Motor neuron (in vitro differentiated cells): Measurements from ENCODE around the gene LCN2. TPM values are rescaled to one million over a fixed set of nuclear protein-coding genes. Genes with fewer than 3 reads are reported as not detected.
A peak's percentile ranks its signal among the peaks of the same experiment; 100 is the strongest.

Experiments
- ATAC-seq, 8 experiments: fragments of 200-7000 bp; cut with Tn5 transposase; replicated peaks in 6 of 8; 2 replicates each; pipeline ENCODE4 v1.8.0; 2021; ENCODE audit warnings: mild to moderate bottlenecking in 8 of 8, moderate library complexity in 8 of 8
- H3K27ac ChIP-seq, 2 donors: fragments of 250-450 bp; sonication (Bioruptor Pico); 2 replicates each; pipeline ENCODE4 v1.9.0; 2021; ENCODE audit warnings: antibody characterized with exemption in 2 of 2, mild to moderate bottlenecking in 2 of 2, moderate library complexity in 1 of 2
- H3K4me1 ChIP-seq, 2 donors: fragments of 250-450 bp; sonication (Bioruptor Pico); replicated peaks in 1 of 2; 2 replicates each; pipeline ENCODE4 v1.6.1; 2021; ENCODE audit warnings: antibody characterized with exemption in 2 of 2, mild to moderate bottlenecking in 2 of 2, moderate library complexity in 1 of 2
- H3K4me3 ChIP-seq, 5 donors: fragments of 250-450 bp; sonication (Bioruptor Pico); 2 replicates each; pipeline ENCODE4 v1.9.0; 2021; ENCODE audit warnings: antibody characterized with exemption in 5 of 5, mild to moderate bottlenecking in 5 of 5, moderate library complexity in 4 of 5
- WGBS, 10 experiments: fragments of 450-650 bp; shearing (Covaris generic); methylation state at CpG; one replicate each; pipeline ENCODE4 v1.0.0; 2022; 5-methylcytosine and 5-hydroxymethylcytosine counted together
- in situ Hi-C, 9 experiments: fragments of 400-800 bp; cut with MboI; loops; one replicate each; pipeline ENCODE4 v1.15.0; 2021; ENCODE audit warnings: low sequenced_read_pairs in 9 of 9, low pct_unique_long_range_greater_than_20kb in 2 of 9; ENCODE audit not compliant: unreplicated experiment in 9 of 9
- total RNA-seq, 8 experiments: library from RNA; unstranded; fragments of 300-600 nt; gene quantifications; 2 replicates each; pipeline versions ENCODE4 v1.2.3 to v1.2.4, GENCODE V29; 2022

LCN2 gene
- total RNA-seq, 8 experiments from 2014 or later = 0.76 to 3.3 (median 1.6) TPM; not detected in 3

GRCh38 chr9:128192601-128193371 lies 43.5 kb downstream of the LCN2 start:
- in situ Hi-C loops = no loop called here
- Histone ChIP-seq H3K4me3 (peak overlapping the region; percentile 5 to 79 (median 11)), H3K27ac (peak overlapping the region; percentile 57 to 92), H3K4me1 (peaks cover 11 to 15% of the 10 kb centered on the region in 2 donors)
- 8 to 80% (median 43%) methylated on average over 2 to 22 of the region's 56 CpGs; no CpG with 5 or more reads in 1 of the 10 experiments for WGBS, 10 experiments
- peak; percentile 34 to 87 (median 76) for ATAC-seq

GRCh38 chr9:128193469-128194096 lies 44.3 kb downstream of the LCN2 start:
- WGBS, 10 experiments = 60 to 93% (median 81%) methylated on average over 1 to 13 of the region's 14 CpGs; no CpG with 5 or more reads in 1 of the 10 experiments
- in situ Hi-C loops = no loop called here
- Histone ChIP-seq H3K4me3 (no peak overlapping the region), H3K4me1 (peaks cover 11 to 15% of the 10 kb centered on the region in 2 donors), H3K27ac (peak overlapping the region; percentile 40 to 72)
- ATAC-seq = no peak

- Histone ChIP-seq H3K4me3 (no peak overlapping the region), H3K4me1 (peaks cover 0 to 6% of the 10 kb centered on the region in 2 donors), H3K27ac (no peak overlapping the region)
- no peak for ATAC-seq
- WGBS, 10 experiments = 52 to 100% (median 63%) methylated on average over 1 to 13 of the region's 13 CpGs; no CpG with 5 or more reads in 2 of the 10 experiments
- in situ Hi-C loops = no loop called here
Measured at GRCh38 chr9:128201441-128202369, 52.5 kb downstream of the LCN2 start.

GRCh38 chr9:128202648-128203023 lies 53.4 kb downstream of the LCN2 start:
- no peak for ATAC-seq
- H3K4me3 ChIP-seq = no peak overlapping the region
- no peak overlapping the region for H3K27ac ChIP-seq
- 0 to 60% (median 6%) methylated on average over 1 to 2 of the region's 2 CpGs; no CpG with 5 or more reads in 5 of the 10 experiments for WGBS, 10 experiments
- in situ Hi-C loops = no loop called here
- peaks cover 0 to 6% of the 10 kb centered on the region in 2 donors for H3K4me1 ChIP-seq

Other genes with a start within 250 kb of the LCN2 start
- gene ST6GALNAC6, start 249.8 kb upstream of the LCN2 start, total RNA-seq = 10 to 100 TPM in 4 of 8 experiments, 1 to 10 TPM in 4; 5.6 to 48.8 (median 17.5) TPM
- gene ST6GALNAC4, start 232.4 kb upstream of the LCN2 start, total RNA-seq = 10 to 100 TPM in 6 of 8 experiments, 1 to 10 TPM in 2; 6.5 to 54.7 (median 14.6) TPM
- gene PIP5KL1, start 218.7 kb upstream of the LCN2 start, total RNA-seq = 1 to 10 TPM in 7 of 8 experiments, under 1 TPM in 1; 0.66 to 4.9 (median 3.1) TPM
- gene DPM2, start 211.6 kb upstream of the LCN2 start, total RNA-seq = 10 to 100 TPM; 22.5 to 37.6 (median 28.8) TPM
- 10 to 100 TPM in 5 of 8 experiments, 1 to 10 TPM in 3; 4.7 to 29.8 (median 13.3) TPM for gene EEIG1, start 168.5 kb upstream of the LCN2 start, total RNA-seq
- gene NAIF1, start 82.1 kb upstream of the LCN2 start, total RNA-seq = 1 to 10 TPM; 6.4 to 9.0 (median 8.0) TPM
- gene SLC25A25, start 81.2 kb upstream of the LCN2 start, total RNA-seq = 10 to 100 TPM in 7 of 8 experiments, 1 to 10 TPM in 1; 10.0 to 39.7 (median 19.0) TPM
- 100 to 1,000 TPM in 1 of 8 experiments, 10 to 100 TPM in 7; 42.6 to 111 (median 50.9) TPM for gene PTGES2, start 21.7 kb upstream of the LCN2 start, total RNA-seq
- gene BBLN, start 10.8 kb downstream of the LCN2 start, total RNA-seq = 100 to 1,000 TPM in 5 of 8 experiments, 10 to 100 TPM in 3; 60.0 to 233 (median 148) TPM
- 10 to 100 TPM; 36.3 to 92.5 (median 70.9) TPM for gene CIZ1, start 42.1 kb downstream of the LCN2 start, total RNA-seq
- 10 to 100 TPM in 5 of 8 experiments, 1 to 10 TPM in 3; 5.5 to 56.9 (median 31.5) TPM for gene DNM1, start 53.9 kb downstream of the LCN2 start, total RNA-seq
- 100 to 1,000 TPM in 2 of 8 experiments, 10 to 100 TPM in 6; 41.0 to 109 (median 91.7) TPM for gene GOLGA2, start 126.6 kb downstream of the LCN2 start, total RNA-seq
- gene SWI5, start 126.8 kb downstream of the LCN2 start, total RNA-seq = 10 to 100 TPM; 29.4 to 55.4 (median 43.2) TPM
- 10 to 100 TPM; 12.2 to 37.4 (median 22.0) TPM for gene TRUB2, start 173.0 kb downstream of the LCN2 start, total RNA-seq
- 10 to 100 TPM; 37.8 to 66.5 (median 51.1) TPM for gene COQ4, start 173.4 kb downstream of the LCN2 start, total RNA-seq
- gene SLC27A4, start 191.1 kb downstream of the LCN2 start, total RNA-seq = 10 to 100 TPM; 10.4 to 31.7 (median 17.7) TPM
- gene URM1, start 221.9 kb downstream of the LCN2 start, total RNA-seq = 10 to 100 TPM; 32.0 to 57.2 (median 44.4) TPM